DND-41 (cell line): ENCODE results near the gene RALGDS.
"Not testable (repeated sequence)": the region's sequence is repeated elsewhere in the genome, so short reads cannot be mapped to it uniquely, and the experiment has no call there.

ENCODE experiments used
- EZH2 ChIP-seq: IDR thresholded peaks from 3 replicates; pipeline ENCODE4 v1.6.1; 2012; ENCODE audit warnings: borderline replicate concordance, low read depth, mild to moderate bottlenecking, moderate library complexity, low read length, inconsistent platforms; ENCODE audit not compliant: severe bottlenecking
- TF ChIP-seq, protein P1 (sequence below): IDR thresholded peaks from 2 replicates; pipeline ENCODE4 v1.5.1; 2012; ENCODE audit warnings: borderline replicate concordance, low read length, moderate library complexity, mild to moderate bottlenecking; ENCODE audit not compliant: poor library complexity, severe bottlenecking; ENCODE audit errors: extremely low read depth

DNA sequence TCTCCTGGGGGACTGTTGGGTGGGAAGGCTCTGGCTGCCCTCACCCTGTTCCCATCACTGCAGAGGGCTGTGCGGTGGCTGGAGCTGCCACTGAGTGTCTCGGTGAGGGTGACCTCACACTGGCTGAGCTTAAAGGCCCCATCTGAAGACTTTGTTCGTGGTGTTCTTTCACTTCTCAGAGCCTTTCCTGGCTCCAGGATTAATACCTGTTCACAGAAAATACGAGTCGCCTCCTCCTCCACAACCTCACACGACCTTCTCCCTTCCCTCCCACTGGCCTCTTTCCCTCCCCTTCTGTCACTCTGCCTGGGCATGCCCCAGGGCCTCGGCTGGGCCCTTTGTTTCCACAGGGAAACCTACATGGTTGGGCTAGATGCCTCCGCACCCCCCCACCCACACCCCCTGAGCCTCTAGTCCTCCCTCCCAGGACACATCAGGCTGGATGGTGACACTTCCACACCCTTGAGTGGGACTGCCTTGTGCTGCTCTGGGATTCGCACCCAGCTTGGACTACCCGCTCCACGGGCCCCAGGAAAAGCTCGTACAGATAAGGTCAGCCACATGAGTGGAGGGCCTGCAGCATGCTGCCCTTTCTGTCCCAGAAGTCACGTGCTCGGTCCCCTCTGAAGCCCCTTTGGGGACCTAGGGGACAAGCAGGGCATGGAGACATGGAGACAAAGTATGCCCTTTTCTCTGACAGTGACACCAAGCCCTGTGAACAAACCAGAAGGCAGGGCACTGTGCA is 59.8 kb downstream of the RALGDS start:
- TF ChIP-seq, protein P1, sequence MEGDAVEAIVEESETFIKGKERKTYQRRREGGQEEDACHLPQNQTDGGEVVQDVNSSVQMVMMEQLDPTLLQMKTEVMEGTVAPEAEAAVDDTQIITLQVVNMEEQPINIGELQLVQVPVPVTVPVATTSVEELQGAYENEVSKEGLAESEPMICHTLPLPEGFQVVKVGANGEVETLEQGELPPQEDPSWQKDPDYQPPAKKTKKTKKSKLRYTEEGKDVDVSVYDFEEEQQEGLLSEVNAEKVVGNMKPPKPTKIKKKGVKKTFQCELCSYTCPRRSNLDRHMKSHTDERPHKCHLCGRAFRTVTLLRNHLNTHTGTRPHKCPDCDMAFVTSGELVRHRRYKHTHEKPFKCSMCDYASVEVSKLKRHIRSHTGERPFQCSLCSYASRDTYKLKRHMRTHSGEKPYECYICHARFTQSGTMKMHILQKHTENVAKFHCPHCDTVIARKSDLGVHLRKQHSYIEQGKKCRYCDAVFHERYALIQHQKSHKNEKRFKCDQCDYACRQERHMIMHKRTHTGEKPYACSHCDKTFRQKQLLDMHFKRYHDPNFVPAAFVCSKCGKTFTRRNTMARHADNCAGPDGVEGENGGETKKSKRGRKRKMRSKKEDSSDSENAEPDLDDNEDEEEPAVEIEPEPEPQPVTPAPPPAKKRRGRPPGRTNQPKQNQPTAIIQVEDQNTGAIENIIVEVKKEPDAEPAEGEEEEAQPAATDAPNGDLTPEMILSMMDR: not testable (repeated sequence)
- TF ChIP-seq EZH2: not testable (repeated sequence)
